ENCODE measurements around the gene COBLL1.

COBLL1 gene

DNA sequence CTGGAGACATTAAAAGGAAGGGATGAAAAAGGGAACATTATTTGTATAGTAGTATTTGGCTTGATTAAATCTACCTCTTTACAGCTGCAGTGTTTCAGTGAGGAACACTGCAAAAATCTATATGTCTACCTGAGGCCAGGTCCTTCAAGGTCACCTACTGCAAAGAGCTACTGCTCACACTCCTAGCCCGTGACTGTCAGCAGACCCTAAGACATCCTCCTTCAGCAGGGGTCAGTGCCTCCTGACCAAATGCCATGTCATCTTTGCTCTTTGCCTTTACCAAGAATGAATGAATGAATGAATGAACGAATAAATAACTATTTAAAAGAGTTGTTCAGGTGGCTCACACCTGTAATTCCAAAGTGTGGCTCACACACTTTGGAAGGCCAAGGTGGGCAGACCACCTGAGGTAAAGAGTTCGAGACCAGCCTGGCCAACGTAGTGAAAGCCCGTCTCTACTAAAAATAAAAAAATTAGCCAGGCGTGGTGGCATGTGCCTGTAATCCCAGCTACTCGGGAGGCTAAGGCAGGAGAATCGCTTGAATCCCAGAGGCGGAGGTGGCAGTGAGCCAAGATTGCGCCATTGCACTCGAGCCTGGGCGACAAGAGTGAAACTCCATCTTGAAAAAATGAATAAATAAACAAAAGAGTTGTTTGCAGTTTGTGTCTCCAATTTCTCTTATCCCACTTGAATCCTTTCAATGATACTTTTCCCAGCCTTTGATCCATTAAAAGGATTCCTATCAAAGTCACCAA lies 136.0 kb downstream of the COBLL1 start:
- DNase-seq: no peak

DNA sequence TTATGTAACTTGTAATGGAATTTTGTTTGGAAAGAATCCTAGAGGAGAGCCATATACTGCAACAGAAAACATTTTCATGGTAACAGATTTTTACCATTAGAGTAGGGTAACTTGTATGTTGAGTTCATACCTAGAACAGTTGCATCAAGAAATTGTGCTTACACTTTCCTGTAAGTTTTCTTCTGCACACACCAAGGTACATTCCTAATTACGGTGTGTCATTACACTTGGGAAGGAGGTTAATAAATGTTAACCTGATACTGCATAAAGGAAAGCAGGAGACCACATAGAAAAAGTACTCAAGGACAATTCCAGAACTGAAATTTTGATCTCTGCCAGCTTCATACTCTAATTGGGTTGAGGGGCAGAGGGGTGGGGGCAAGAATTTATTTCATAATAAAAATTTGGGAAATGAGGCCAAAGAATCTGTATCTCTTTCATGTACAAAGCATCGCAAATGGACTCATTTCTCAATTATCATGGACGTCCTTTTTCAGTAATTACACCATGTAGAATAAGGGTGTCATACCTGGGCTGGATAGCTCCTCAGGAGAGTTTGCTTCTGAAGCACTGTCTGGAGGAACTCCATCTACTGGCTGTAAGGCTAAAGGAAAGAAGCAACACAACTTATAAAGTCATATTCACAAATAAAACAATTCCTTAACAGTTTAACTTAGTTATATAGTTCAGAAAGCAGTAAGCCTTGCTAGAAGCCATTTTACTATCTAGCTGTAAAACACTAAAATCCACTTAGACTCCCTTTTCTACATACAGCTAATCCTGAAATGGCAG lies 137.5 kb downstream of the COBLL1 start:
- DNase-seq: no peak

DNA sequence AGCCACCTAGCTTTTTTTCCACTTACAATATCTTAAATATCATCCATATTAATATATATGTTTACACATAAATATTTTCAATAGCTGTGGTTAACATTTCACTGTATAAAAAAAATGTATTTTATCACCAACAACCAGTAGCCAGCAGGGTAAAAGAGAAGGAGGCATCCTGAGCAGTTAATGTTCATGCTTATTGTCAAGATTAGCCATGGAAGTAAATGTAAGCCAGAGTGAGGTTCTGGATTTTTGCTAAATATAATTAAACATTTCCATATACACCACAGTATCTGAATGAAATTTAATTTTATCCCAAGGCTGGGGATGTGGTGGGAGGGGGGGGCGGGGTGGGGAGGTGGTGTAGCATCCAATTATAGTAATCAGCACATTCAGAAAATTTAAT lies 140.1 kb downstream of the COBLL1 start:
- DNase-seq: no peak

DNA sequence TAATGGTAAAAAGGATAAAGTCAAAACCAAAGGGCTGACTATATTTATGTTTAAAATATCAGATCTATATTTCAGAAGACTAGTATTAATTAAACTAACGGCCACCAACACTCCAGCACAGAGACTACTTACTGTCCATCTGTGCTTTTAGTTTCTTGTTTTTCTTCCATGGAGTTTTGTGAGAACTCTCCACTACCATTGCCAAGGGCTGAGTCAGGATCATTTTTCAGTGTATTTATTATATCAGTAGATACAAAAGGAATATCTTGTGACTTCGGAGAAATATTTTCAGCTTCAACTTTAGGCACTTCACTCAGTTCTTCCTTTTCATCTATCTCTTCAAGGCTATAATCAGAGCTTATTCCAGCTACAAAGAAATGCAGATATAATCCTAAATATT lies 141.2 kb downstream of the COBLL1 start:
- no peak for DNase-seq

DNA sequence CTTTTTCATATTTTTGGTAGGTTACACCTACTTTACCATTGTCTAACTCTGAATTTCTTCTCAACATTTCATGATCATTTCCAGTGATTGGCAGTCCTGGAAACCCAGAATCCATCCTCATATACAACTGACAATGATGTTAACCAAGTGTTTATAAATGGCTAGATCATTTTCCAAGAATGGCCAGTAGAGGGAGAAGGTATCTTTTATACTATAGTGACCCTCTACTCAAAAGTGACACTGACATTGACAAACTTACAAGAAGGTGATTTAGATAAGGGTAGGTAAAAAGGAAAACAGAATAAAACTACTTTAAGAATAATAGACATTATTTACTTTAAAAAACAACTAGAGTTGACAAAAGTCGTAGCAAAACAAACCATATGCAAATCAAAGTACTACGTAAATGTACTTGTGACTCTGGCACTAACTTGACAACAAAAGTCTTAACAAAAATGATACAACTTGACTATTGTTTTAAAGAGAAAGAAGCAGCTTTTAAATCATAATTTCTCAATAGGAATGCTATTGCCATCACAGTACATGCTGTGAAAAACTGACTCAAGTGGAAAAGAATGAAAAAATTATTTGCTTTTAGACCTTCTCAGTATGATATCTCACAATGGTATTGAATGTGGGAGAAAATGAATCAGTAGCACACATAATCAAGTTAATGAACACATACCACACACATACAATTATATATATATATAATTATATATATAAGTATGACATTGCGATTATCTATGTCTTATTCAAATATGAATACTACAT lies 143.7 kb downstream of the COBLL1 start:
- DNase-seq: no peak

- DNase-seq: no peak
Observed at GRCh38 chr2:164696634-164697033, 145.0 kb downstream of the COBLL1 start.

DNA sequence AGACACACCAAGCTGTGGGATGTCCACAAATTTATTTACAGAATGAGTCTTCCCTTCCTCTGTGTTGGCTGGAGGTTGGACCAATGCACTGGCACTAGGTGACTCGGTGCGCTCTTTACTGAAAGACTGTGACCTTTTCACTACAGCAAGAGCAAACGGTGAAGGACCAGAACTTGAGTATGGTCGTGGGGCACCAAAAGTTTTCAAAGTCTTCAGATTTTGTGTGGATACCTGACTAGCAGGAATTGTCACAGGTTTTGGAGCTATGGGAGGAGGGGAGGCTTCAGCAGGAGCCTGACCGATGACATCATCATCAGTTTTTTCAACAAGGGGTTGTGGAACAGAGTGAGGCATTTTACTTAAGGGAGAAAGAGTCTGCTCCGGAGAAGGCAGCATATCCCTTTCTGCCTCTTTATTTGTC lies 147.3 kb downstream of the COBLL1 start:
- DNase-seq: no peak

- no peak for DNase-seq
Observed at GRCh38 chr2:164693834-164694233, 147.8 kb downstream of the COBLL1 start.

- DNase-seq: no peak
Observed at GRCh38 chr2:164693390-164693789, 148.2 kb downstream of the COBLL1 start.

- no peak for DNase-seq
Observed at GRCh38 chr2:164692958-164693357, 148.7 kb downstream of the COBLL1 start.

DNA sequence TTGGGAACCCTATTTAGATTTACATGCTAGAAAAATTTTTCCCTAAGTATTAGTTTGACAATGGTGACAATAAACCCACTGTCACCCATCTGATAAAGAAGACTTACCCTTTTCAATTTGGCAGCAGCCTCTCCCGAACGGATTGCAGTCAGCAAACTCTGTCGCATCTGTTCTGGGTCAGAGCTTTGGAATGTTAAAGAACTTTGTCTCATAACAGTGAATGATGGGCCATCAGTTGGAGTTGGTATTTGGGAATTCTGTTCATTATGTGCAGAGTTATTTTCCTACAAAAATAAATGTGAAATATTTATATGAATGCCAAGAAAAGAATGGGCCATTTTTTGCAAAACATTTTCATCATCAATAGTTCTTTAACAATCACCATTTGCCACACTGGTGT lies 149.5 kb downstream of the COBLL1 start:
- no peak for DNase-seq

DNA sequence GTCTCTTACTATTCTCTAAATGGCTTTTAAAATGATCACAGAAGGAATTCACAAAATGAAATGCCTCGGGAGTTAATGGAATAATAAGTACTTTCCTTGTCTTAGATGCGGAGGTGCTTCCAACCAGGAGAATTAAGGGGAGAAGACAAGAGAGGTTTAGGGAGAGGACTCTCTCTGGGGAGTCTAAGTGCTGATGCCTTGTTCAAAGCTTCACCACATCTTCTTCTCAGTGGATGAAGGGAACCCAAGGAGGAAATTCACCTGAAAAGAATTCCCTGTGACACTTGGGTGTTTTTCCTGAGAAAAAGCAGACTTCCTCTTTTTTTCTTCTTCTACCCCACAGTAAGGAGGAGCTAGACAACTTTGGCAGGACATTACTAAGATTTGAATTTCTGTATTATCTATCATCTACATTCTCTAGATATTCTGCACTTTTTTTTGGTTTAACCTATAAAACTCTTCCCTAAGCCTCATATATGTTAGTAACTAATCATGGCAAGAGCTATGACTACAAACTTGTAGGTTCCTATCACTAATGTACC lies 150.2 kb downstream of the COBLL1 start:
- DNase-seq: no peak

DNA sequence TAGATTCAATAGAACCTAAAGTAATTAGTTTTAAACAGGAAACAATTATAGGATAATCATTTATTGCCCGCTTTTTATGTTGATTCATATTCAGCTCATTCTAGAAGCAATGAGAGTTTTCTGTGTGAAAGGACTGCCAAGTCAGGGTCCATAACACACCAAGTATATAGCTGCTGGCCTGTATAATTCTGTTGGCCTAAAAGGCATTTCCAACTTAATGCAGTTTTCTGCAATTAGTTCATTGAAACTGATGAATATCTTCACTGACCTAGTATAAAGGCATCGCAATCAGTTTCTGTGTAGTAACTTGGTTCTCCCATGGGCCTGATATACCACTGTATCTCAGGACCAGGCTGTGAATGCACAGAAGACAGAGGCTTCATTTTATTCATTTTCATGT lies 151.3 kb downstream of the COBLL1 start:
- no peak for DNase-seq

GRCh38 chr2:164688896-164689419 lies 152.7 kb downstream of the COBLL1 start:
- no peak for DNase-seq

DNA sequence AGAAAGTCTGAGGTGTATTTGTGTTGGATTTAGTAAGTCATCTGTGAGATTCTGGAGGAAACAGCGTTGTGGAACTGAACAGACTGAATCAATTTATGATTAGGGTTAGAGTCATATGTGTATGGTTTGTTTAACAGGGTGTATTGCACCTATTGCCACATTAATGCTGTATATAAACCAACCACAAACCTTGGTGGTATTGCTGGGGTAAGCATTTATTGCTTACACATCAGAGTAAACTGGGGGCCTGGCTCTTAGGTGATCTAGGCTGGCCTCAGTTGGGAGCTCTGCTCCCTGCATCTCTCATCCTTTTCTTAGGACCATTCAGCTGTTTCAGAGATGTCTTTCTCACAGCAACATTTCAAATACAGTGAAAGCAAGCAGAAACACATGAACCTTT lies 160.6 kb downstream of the COBLL1 start:
- DNase-seq: no peak

- DNase-seq: no peak
Observed at GRCh38 chr2:164678631-164679149, 162.9 kb downstream of the COBLL1 start.

DNA sequence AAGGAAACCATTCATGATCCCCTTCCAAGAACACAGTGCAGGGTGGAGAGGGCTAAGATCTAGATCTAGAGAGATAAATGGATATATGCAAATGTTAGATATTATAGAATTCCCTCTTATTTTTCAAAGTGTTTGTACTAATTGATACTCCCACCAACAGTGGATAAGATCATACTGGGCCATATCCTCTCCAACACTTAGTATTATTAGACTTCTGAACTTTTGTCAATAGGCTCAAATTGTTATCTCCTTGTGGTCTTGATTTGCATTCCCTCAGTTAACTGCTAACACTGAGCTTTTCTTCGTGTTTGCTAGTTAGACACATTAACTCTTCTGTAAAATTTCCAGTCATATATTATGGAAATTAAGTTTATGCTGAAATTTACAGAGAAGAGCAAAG lies 163.9 kb downstream of the COBLL1 start:
- no peak for DNase-seq

- DNase-seq: no peak
Observed at GRCh38 chr2:164677271-164677670, 164.4 kb downstream of the COBLL1 start.

GRCh38 chr2:164675687-164676086 lies 165.9 kb downstream of the COBLL1 start:
- no peak for DNase-seq

DNA sequence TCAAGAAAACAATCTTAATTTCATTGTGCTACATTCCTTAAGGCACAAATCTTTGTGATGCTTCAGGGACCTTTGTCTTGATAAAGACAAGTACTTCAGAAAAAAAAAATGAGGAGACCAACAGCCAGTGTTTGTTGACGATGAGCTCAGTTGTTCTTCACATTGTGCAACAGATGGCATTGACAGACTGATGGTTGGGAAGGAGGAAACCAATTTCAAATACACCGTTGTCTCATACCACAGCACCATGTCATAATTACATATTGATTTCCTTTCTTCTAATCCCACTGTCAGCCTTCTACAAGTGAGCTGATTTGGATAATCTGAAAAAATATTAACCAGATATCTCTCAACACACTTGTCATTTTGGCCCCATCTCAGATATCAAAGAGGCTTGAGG lies 166.6 kb downstream of the COBLL1 start:
- no peak for DNase-seq

- DNase-seq: no peak
Observed at GRCh38 chr2:164671664-164672396, 169.8 kb downstream of the COBLL1 start.

- DNase-seq: no peak
Observed at GRCh38 chr2:164669291-164669690, 172.3 kb downstream of the COBLL1 start.
